Vagina (tissue), 2 donors: Measurements from ENCODE around the gene ANGEL1.

Experiments
- POLR2A ChIP-seq, 2 donors: fragments of 450-650 bp; IDR thresholded peaks; one replicate each; pipeline ENCODE4 v1.6.1; 2017; ENCODE audit warnings: antibody characterized with exemption in 2 of 2, mild to moderate bottlenecking in 2 of 2, moderate library complexity in 2 of 2
- POLR2AphosphoS5 ChIP-seq, 2 donors: sonication (generic); formaldehyde crosslinking; IDR thresholded peaks; one replicate each; pipeline ENCODE4 v1.9.0; 2017; ENCODE audit warnings: antibody characterized with exemption in 2 of 2, mild to moderate bottlenecking in 2 of 2, low read depth in 1 of 2; ENCODE audit not compliant: insufficient read depth in 1 of 2
- TF ChIP-seq, protein P1 (sequence below), 3 experiments: fragments of 450-650 bp in 2 of 3; fragments of 200-600 bp in 1 of 3; sonication (generic) in 1 of 3; IDR thresholded peaks; one replicate each; pipeline ENCODE4 v1.5.1; 2017 to 2019; ENCODE audit warnings: antibody characterized with exemption in 3 of 3, mild to moderate bottlenecking in 2 of 3, moderate library complexity in 2 of 3

DNA sequence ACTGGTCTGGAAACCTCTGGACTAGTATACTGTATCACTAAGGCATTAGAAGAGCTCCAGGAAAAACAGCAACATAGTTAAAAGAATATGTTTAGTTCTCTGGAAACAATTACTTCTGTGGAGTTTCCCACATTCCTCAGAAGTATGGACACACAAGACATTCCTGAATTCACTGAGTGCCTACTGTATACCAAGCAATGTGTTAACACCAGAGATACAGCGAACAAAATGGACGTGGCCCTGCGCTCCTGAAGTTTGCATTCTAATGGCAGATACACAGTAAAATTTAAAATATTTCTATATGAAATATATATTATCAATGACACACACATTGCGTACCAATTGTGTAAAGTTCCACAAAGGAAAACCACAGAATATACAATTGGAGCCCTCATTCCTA, 1.1 kb downstream of the ANGEL1 start:
- TF ChIP-seq POLR2A (IDR thresholded peaks at IDR 0.05), result no peak
- TF ChIP-seq, protein P1, sequence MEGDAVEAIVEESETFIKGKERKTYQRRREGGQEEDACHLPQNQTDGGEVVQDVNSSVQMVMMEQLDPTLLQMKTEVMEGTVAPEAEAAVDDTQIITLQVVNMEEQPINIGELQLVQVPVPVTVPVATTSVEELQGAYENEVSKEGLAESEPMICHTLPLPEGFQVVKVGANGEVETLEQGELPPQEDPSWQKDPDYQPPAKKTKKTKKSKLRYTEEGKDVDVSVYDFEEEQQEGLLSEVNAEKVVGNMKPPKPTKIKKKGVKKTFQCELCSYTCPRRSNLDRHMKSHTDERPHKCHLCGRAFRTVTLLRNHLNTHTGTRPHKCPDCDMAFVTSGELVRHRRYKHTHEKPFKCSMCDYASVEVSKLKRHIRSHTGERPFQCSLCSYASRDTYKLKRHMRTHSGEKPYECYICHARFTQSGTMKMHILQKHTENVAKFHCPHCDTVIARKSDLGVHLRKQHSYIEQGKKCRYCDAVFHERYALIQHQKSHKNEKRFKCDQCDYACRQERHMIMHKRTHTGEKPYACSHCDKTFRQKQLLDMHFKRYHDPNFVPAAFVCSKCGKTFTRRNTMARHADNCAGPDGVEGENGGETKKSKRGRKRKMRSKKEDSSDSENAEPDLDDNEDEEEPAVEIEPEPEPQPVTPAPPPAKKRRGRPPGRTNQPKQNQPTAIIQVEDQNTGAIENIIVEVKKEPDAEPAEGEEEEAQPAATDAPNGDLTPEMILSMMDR (IDR thresholded peaks at IDR 0.05), result no peak
- no peak for TF ChIP-seq POLR2AphosphoS5 (IDR thresholded peaks at IDR 0.05; ENCODE audit: insufficient read depth in 1 of 2, low read depth in 1 of 2)
